HepG2 (cell line): ENCODE data around the gene ABCC10. TPM values are rescaled to one million over a fixed set of nuclear protein-coding genes. Genes with fewer than 3 reads are reported as not detected.
A peak's percentile ranks its signal among the peaks of the same experiment; 100 is the strongest.

Experiments used
- ATAC-seq: fragments of 200-7000 bp; cut with Tn5 transposase; 3 replicates; pipeline ENCODE4 v1.9.1; 2020; ENCODE audit warnings: mild to moderate bottlenecking, moderate library complexity
- BruUV-seq: library from RNA; stranded (reverse); fragments of 400-500 nt; replicated peaks from 2 replicates; lab custom pipeline; 2021; lab: Mats Ljungman, UMichigan
- CTCF ChIA-PET: fragments of 300-600 bp; formaldehyde crosslinking; extraction: SDS; loops from one replicate; lab custom pipeline; 2021; ENCODE audit warnings: low total read pairs, inconsistent platforms, low intra/inter-chr PET ratio; lab: Yijun Ruan, JAX
- POLR2A ChIA-PET: fragments of 350-600 bp; sonication (Branson Sonifier 250); formaldehyde crosslinking; loops from one replicate; lab custom pipeline; 2020; ENCODE audit warnings: antibody characterized with exemption, inconsistent platforms; lab: Yijun Ruan, JAX
- DNase-seq: peaks from one replicate; pipeline ENCODE4 v3.0.0-alpha.2; 2015; ENCODE audit warnings: low spot score
- FAIRE-seq: peaks from 3 replicates; lab custom pipeline; 2011; peaks lifted over from hg19 to GRCh38; lab: Jason Lieb, UNC
- H2AFZ ChIP-seq: one replicate; pipeline ENCODE4 v1.6.1; 2011; ENCODE audit warnings: low read length, inconsistent platforms
- H3K27ac ChIP-seq: fragments of 300-600 bp; 3 replicates; pipeline ENCODE4 v1.8.0; 2011; ENCODE audit warnings: mixed run types, mild to moderate bottlenecking, mixed read lengths, low read length, inconsistent platforms; ENCODE audit not compliant: insufficient read depth; ENCODE audit errors: extremely low read length
- H3K27me3 ChIP-seq, 2 experiments: fragments of 200-600 bp in 1 of 2; 2 replicates in 1 of 2; 3 replicates in 1 of 2; pipeline versions ENCODE4 v1.6.0 to v1.8.0; 2011; ENCODE audit warnings: low read length in 2 of 2, mild to moderate bottlenecking in 2 of 2, moderate library complexity in 2 of 2, inconsistent platforms in 1 of 2; ENCODE audit not compliant: insufficient read depth in 2 of 2, control insufficient read depth in 1 of 2
- H3K36me3 ChIP-seq, 2 experiments: fragments of 200-600 bp in 1 of 2; replicated peaks in 1 of 2; 2 replicates in 1 of 2; 3 replicates in 1 of 2; pipeline versions ENCODE4 v1.5.1 to v1.8.0; 2011; ENCODE audit warnings: low read length in 2 of 2, inconsistent platforms in 1 of 2; ENCODE audit not compliant: insufficient read depth in 2 of 2, control insufficient read depth in 1 of 2
- H3K4me1 ChIP-seq: 2 replicates; pipeline ENCODE4 v1.5.1; 2012; ENCODE audit warnings: low read length, inconsistent platforms; ENCODE audit not compliant: insufficient read depth
- H3K4me2 ChIP-seq: 2 replicates; pipeline ENCODE4 v1.6.0; 2011; ENCODE audit warnings: low read depth, low read length, inconsistent platforms
- H3K4me3 ChIP-seq, 3 experiments: fragments of 200-600 bp in 1 of 3; sonication (generic), shearing (Covaris generic) in 1 of 3; replicated peaks in 1 of 3; 2 replicates each; pipeline ENCODE4 v1.5.1; 2011 to 2016; ENCODE audit warnings: low read length in 3 of 3, inconsistent platforms in 2 of 3, low read depth in 2 of 3, mild to moderate bottlenecking in 2 of 3, control low read depth in 1 of 3, mixed read lengths in 1 of 3; ENCODE audit not compliant: insufficient read depth in 1 of 3
- H3K79me2 ChIP-seq: one replicate; pipeline ENCODE4 v1.6.1; 2011; ENCODE audit warnings: low read length, inconsistent platforms; ENCODE audit not compliant: insufficient read depth
- H3K9ac ChIP-seq: 2 replicates; pipeline ENCODE4 v1.6.0; 2011; ENCODE audit warnings: mild to moderate bottlenecking, low read depth, low read length, inconsistent platforms; ENCODE audit not compliant: insufficient read depth
- H3K9me3 ChIP-seq: 2 replicates; pipeline ENCODE4 v1.5.1; 2012; ENCODE audit warnings: mild to moderate bottlenecking, low read length
- H4K20me1 ChIP-seq: 2 replicates; pipeline ENCODE4 v1.6.0; 2011; ENCODE audit warnings: inconsistent platforms, mild to moderate bottlenecking, low read length, moderate library complexity; ENCODE audit not compliant: insufficient read depth
- AGO2 ChIP-seq: fragments of 200-400 bp; formaldehyde crosslinking; optimal IDR thresholded peaks from 2 replicates; pipeline ENCODE3; 2017; ENCODE audit warnings: mild to moderate bottlenecking, low read depth, low read length, moderate library complexity
- KLF6 ChIP-seq: IDR thresholded peaks from 2 replicates; pipeline ENCODE4 v1.8.0; 2016; ENCODE audit warnings: missing biosample characterization, missing genetic modification reagents
- SP5 ChIP-seq: IDR thresholded peaks from 2 replicates; pipeline ENCODE4 v1.6.1; 2016; ENCODE audit warnings: low read depth, borderline replicate concordance
- TRIM24 ChIP-seq: sonication (generic); formaldehyde crosslinking; IDR thresholded peaks from 2 replicates; pipeline ENCODE4 v1.8.0; 2022; ENCODE audit warnings: mild to moderate bottlenecking, missing genetic modification reagents
- ZNF354B ChIP-seq: sonication (generic); formaldehyde crosslinking; IDR thresholded peaks from 2 replicates; pipeline ENCODE4 v1.8.0; 2022; ENCODE audit warnings: mild to moderate bottlenecking, missing genetic modification reagents
- WGBS: methylation state at CpG from one replicate; pipeline ENCODE4 v1.1.6; 2017; ENCODE audit warnings: low lambda C conversion rate; 5-methylcytosine and 5-hydroxymethylcytosine counted together
- in situ Hi-C: cut with HindIII; loops from 2 replicates; pipeline ENCODE4 v1.10.0; 2017; ENCODE audit warnings: low pct_unique_long_range_greater_than_20kb; ENCODE audit not compliant: extremely low pct_ligation_motif_present
- intact Hi-C: fragments of 100-400 bp; cut with micrococcal nuclease; formaldehyde crosslinking; loops from one replicate; pipeline ENCODE4 v1.10.0; 2022; ENCODE audit not compliant: unreplicated experiment
- polyA plus RNA-seq, 8 experiments: library from polyadenylated mRNA; depleted of rRNA in 3 of 8; stranded (reverse) in 7 of 8; unstranded in 1 of 8; fragments of >200 nt; fragmentation: Illumina TruSeq in 4 of 8; extraction: Trizol in 4 of 8; gene quantifications; 2 replicates each; pipeline versions ENCODE4 v1.2.1 to v1.2.3, GENCODE V29; 2011 to 2016; ENCODE audit warnings: low read depth in 4 of 8, missing spikeins in 1 of 8, mixed read lengths in 1 of 8; ENCODE audit not compliant: insufficient read depth in 1 of 8
- total RNA-seq, 5 experiments: library from RNA; depleted of rRNA; stranded (reverse); fragments of >200 nt; fragmentation: Illumina TruSeq; extraction: Trizol; gene quantifications; 2 replicates each; pipeline ENCODE4 v1.2.3, GENCODE V29; 2016; ENCODE audit warnings: low read depth in 1 of 5
- TF ChIP-seq, protein P1 (sequence below): sonication (generic); formaldehyde crosslinking; IDR thresholded peaks from 2 replicates; pipeline ENCODE4 v1.5.1; 2020; ENCODE audit warnings: mild to moderate bottlenecking, missing genetic modification reagents, moderate library complexity
- TF ChIP-seq, protein P2 (sequence below): sonication (generic); IDR thresholded peaks from 2 replicates; pipeline ENCODE4 v1.6.1; 2016; ENCODE audit warnings: low read depth, borderline replicate concordance
- TF ChIP-seq, protein P3 (sequence below): sonication (generic); formaldehyde crosslinking; IDR thresholded peaks from 2 replicates; pipeline ENCODE4 v1.4.0; 2020; ENCODE audit warnings: mild to moderate bottlenecking, missing genetic modification reagents

Gene ABCC10
- total and polyA plus RNA-seq, 2 of the 13 experiments (the other 11 are each of a cell fraction or from before 2014, with no cell fraction given), result 16.0 to 24.3 TPM

- Histone ChIP-seq H3K27ac (no peak overlapping the region), H3K4me2 (no peak overlapping the region), H2AFZ (no peak overlapping the region), H3K79me2 (no peaks in the 10 kb centered on the region), H3K4me1 (peaks cover under 1% of the 10 kb centered on the region; the same call in 1 of the 2 replicates), H3K27me3 (no peaks in the 10 kb centered on the region), H3K9me3 (no peaks in the 10 kb centered on the region), H3K9ac (no peak overlapping the region), H4K20me1 (no peaks in the 10 kb centered on the region), H3K36me3 (peaks cover 24 to 41% of the 10 kb centered on the region in 2 experiments), H3K4me3 (no peak overlapping the region)
- ChIA-PET CTCF (no interaction called here), POLR2A (interaction anchor here (2.0 kb wide), 1 partner anchor 16 kb away, joined by 5 read pairs; the partner anchor contains the start of gene ABCC10)
- ATAC-seq (no peak), DNase-seq (no peak), FAIRE-seq (no peak)
- no TSS peak for BruUV-seq
- WGBS, result 92% methylated on average over 14 of the region's 14 CpGs
- no peak for TF ChIP-seq TRIM24 (CRISPR knock-in tag)
- TF ChIP-seq, protein P1, sequence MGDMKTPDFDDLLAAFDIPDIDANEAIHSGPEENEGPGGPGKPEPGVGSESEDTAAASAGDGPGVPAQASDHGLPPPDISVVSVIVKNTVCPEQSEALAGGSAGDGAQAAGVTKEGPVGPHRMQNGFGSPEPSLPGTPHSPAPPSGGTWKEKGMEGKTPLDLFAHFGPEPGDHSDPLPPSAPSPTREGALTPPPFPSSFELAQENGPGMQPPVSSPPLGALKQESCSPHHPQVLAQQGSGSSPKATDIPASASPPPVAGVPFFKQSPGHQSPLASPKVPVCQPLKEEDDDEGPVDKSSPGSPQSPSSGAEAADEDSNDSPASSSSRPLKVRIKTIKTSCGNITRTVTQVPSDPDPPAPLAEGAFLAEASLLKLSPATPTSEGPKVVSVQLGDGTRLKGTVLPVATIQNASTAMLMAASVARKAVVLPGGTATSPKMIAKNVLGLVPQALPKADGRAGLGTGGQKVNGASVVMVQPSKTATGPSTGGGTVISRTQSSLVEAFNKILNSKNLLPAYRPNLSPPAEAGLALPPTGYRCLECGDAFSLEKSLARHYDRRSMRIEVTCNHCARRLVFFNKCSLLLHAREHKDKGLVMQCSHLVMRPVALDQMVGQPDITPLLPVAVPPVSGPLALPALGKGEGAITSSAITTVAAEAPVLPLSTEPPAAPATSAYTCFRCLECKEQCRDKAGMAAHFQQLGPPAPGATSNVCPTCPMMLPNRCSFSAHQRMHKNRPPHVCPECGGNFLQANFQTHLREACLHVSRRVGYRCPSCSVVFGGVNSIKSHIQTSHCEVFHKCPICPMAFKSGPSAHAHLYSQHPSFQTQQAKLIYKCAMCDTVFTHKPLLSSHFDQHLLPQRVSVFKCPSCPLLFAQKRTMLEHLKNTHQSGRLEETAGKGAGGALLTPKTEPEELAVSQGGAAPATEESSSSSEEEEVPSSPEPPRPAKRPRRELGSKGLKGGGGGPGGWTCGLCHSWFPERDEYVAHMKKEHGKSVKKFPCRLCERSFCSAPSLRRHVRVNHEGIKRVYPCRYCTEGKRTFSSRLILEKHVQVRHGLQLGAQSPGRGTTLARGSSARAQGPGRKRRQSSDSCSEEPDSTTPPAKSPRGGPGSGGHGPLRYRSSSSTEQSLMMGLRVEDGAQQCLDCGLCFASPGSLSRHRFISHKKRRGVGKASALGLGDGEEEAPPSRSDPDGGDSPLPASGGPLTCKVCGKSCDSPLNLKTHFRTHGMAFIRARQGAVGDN (CRISPR knock-in tag), result peak; percentile 18; the same call in 1 of the 2 replicates
- peak; percentile 40 for TF ChIP-seq AGO2
- in situ Hi-C loops (no loop called here), intact Hi-C loops (no loop called here)
Measured at GRCh38 chr6:43442935-43443334, 15.6 kb downstream of the ABCC10 start.

GRCh38 chr6:43444036-43444435 is 16.7 kb downstream of the ABCC10 start:
- no peak for DNase-seq
- in situ Hi-C loops, result no loop called here
- Histone ChIP-seq H3K9me3 (no peaks in the 10 kb centered on the region), H3K4me2 (no peak overlapping the region), H3K4me1 (no peaks in the 10 kb centered on the region), H3K79me2 (no peaks in the 10 kb centered on the region), H3K9ac (no peak overlapping the region), H3K27ac (no peak overlapping the region), H2AFZ (no peak overlapping the region), H4K20me1 (no peaks in the 10 kb centered on the region), H3K4me3 (no peak overlapping the region), H3K36me3 (peaks cover 24 to 48% of the 10 kb centered on the region in 2 experiments), H3K27me3 (no peaks in the 10 kb centered on the region)
- no peak for ATAC-seq
- WGBS, result 99% methylated on average over 10 of the region's 10 CpGs
- no peak for FAIRE-seq
- no TSS peak for BruUV-seq
- ChIA-PET CTCF (no interaction called here), POLR2A (interaction anchor here (1.0 to 2.0 kb wide), 3 partner anchors 17 to 46 kb away, joined by 3 to 5 read pairs (median 3); partner anchors contain the start of gene ABCC10)
- intact Hi-C loops, result no loop called here
- TF ChIP-seq, protein P2, sequence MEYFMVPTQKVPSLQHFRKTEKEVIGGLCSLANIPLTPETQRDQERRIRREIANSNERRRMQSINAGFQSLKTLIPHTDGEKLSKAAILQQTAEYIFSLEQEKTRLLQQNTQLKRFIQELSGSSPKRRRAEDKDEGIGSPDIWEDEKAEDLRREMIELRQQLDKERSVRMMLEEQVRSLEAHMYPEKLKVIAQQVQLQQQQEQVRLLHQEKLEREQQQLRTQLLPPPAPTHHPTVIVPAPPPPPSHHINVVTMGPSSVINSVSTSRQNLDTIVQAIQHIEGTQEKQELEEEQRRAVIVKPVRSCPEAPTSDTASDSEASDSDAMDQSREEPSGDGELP, result no peak
- TF ChIP-seq KLF6, result no peak
- no peak for TF ChIP-seq SP5 (CRISPR knock-in tag)
- TF ChIP-seq ZNF354B, result no peak
- TF ChIP-seq, protein P3, sequence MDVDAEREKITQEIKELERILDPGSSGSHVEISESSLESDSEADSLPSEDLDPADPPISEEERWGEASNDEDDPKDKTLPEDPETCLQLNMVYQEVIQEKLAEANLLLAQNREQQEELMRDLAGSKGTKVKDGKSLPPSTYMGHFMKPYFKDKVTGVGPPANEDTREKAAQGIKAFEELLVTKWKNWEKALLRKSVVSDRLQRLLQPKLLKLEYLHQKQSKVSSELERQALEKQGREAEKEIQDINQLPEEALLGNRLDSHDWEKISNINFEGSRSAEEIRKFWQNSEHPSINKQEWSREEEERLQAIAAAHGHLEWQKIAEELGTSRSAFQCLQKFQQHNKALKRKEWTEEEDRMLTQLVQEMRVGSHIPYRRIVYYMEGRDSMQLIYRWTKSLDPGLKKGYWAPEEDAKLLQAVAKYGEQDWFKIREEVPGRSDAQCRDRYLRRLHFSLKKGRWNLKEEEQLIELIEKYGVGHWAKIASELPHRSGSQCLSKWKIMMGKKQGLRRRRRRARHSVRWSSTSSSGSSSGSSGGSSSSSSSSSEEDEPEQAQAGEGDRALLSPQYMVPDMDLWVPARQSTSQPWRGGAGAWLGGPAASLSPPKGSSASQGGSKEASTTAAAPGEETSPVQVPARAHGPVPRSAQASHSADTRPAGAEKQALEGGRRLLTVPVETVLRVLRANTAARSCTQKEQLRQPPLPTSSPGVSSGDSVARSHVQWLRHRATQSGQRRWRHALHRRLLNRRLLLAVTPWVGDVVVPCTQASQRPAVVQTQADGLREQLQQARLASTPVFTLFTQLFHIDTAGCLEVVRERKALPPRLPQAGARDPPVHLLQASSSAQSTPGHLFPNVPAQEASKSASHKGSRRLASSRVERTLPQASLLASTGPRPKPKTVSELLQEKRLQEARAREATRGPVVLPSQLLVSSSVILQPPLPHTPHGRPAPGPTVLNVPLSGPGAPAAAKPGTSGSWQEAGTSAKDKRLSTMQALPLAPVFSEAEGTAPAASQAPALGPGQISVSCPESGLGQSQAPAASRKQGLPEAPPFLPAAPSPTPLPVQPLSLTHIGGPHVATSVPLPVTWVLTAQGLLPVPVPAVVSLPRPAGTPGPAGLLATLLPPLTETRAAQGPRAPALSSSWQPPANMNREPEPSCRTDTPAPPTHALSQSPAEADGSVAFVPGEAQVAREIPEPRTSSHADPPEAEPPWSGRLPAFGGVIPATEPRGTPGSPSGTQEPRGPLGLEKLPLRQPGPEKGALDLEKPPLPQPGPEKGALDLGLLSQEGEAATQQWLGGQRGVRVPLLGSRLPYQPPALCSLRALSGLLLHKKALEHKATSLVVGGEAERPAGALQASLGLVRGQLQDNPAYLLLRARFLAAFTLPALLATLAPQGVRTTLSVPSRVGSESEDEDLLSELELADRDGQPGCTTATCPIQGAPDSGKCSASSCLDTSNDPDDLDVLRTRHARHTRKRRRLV (CRISPR knock-in tag), result no peak
